Measurements from ENCODE around the gene FOXB2.
"Not testable (repeated sequence)": the region's sequence is repeated elsewhere in the genome, so short reads cannot be mapped to it uniquely, and the experiment has no call there.

Gene FOXB2

GRCh38 chr9:77019236-77019925 is at the start of gene FOXB2:
Gene FOXB2 (plus strand): TSS chr9:77019655. CDS start chr9:77019655, 0 bp downstream.
- DNase-seq (ENCODE audit: low read depth) = no peak

- DNase-seq (ENCODE audit: low read depth) = no peak
Observed at GRCh38 chr9:76969716-76970115, 49.7 kb upstream of the FOXB2 start.

- not testable (repeated sequence) for DNase-seq (ENCODE audit: low read depth)
Observed at GRCh38 chr9:76978831-76979230, 40.6 kb upstream of the FOXB2 start.

GRCh38 chr9:76980566-76980965 is 38.9 kb upstream of the FOXB2 start:
- no peak for DNase-seq (ENCODE audit: low read depth)

- no peak for DNase-seq (ENCODE audit: low read depth)
Observed at GRCh38 chr9:76984486-76984885, 35.0 kb upstream of the FOXB2 start.

GRCh38 chr9:76985581-76985980 is 33.9 kb upstream of the FOXB2 start:
- no peak for DNase-seq (ENCODE audit: low read depth)

GRCh38 chr9:76987594-76988200 is 31.8 kb upstream of the FOXB2 start:
- DNase-seq (ENCODE audit: low read depth) = no peak

- DNase-seq (ENCODE audit: low read depth) = no peak
Observed at GRCh38 chr9:76988941-76989340, 30.5 kb upstream of the FOXB2 start.

- DNase-seq (ENCODE audit: low read depth) = no peak
Observed at GRCh38 chr9:76989501-76989900, 30.0 kb upstream of the FOXB2 start.

GRCh38 chr9:76996700-76997099 is 22.8 kb upstream of the FOXB2 start:
- no peak for DNase-seq (ENCODE audit: low read depth)

GRCh38 chr9:76999261-76999660 is 20.2 kb upstream of the FOXB2 start:
- DNase-seq (ENCODE audit: low read depth) = no peak

GRCh38 chr9:77000330-77000729 is 19.1 kb upstream of the FOXB2 start:
- no peak for DNase-seq (ENCODE audit: low read depth)

- no peak for DNase-seq (ENCODE audit: low read depth)
Observed at GRCh38 chr9:77003366-77003765, 16.1 kb upstream of the FOXB2 start.

- DNase-seq (ENCODE audit: low read depth) = no peak
Observed at GRCh38 chr9:77005216-77005615, 14.2 kb upstream of the FOXB2 start.

GRCh38 chr9:77010527-77010926 is 8.9 kb upstream of the FOXB2 start:
- DNase-seq (ENCODE audit: low read depth) = no peak

- DNase-seq (ENCODE audit: low read depth) = peak; percentile 5
Observed at GRCh38 chr9:77011973-77012821, 7.3 kb upstream of the FOXB2 start.

- DNase-seq (ENCODE audit: low read depth) = no peak
Observed at GRCh38 chr9:77013206-77013931, 6.1 kb upstream of the FOXB2 start.

- DNase-seq (ENCODE audit: low read depth) = no peak
Observed at GRCh38 chr9:77013932-77014596, 5.4 kb upstream of the FOXB2 start.

GRCh38 chr9:77014597-77015263 is 4.7 kb upstream of the FOXB2 start:
- no peak for DNase-seq (ENCODE audit: low read depth)

GRCh38 chr9:77015327-77016048 is 4.0 kb upstream of the FOXB2 start:
- no peak for DNase-seq (ENCODE audit: low read depth)

GRCh38 chr9:77016121-77016525 is 3.3 kb upstream of the FOXB2 start:
- DNase-seq (ENCODE audit: low read depth) = no peak
